NT2/D1 (cell line): ENCODE results near the gene MAPK13.
"Not testable (repeated sequence)": the region's sequence is repeated elsewhere in the genome, so short reads cannot be mapped to it uniquely, and the experiment has no call there.

ENCODE experiments used
- DNase-seq: peaks from one replicate; pipeline ENCODE4 v3.0.0-alpha.2; 2011; ENCODE audit warnings: low read depth, low spot score
- H3K27me3 ChIP-seq: 2 replicates; pipeline ENCODE4 v1.6.0; 2011; ENCODE audit warnings: mild to moderate bottlenecking; ENCODE audit not compliant: insufficient read length, insufficient read depth
- H3K36me3 ChIP-seq: 2 replicates; pipeline ENCODE4 v1.6.1; 2011; ENCODE audit warnings: mild to moderate bottlenecking, low read length, mixed read lengths; ENCODE audit not compliant: insufficient read depth, insufficient read length
- H3K4me1 ChIP-seq: 2 replicates; pipeline ENCODE4 v1.5.1; 2011; ENCODE audit not compliant: insufficient read depth, insufficient read length
- H3K4me3 ChIP-seq: 2 replicates; pipeline ENCODE4 v1.5.1; 2011; ENCODE audit warnings: low read depth; ENCODE audit not compliant: insufficient read length
- H3K9ac ChIP-seq: 2 replicates; pipeline ENCODE4 v1.6.0; 2011; ENCODE audit warnings: low read depth; ENCODE audit not compliant: insufficient read length
- H3K9me3 ChIP-seq: 2 replicates; pipeline ENCODE4 v1.5.1; 2011; ENCODE audit warnings: mild to moderate bottlenecking, low read length; ENCODE audit not compliant: insufficient read depth
- SUZ12 ChIP-seq: IDR thresholded peaks from 2 replicates; pipeline ENCODE4 v1.6.1; 2011; ENCODE audit not compliant: insufficient read length, insufficient read depth; ENCODE audit errors: extremely low read depth
- YY1 ChIP-seq: IDR thresholded peaks from 2 replicates; pipeline ENCODE4 v1.6.1; 2011; ENCODE audit not compliant: insufficient read length, insufficient read depth
- ZNF274 ChIP-seq: IDR thresholded peaks from 2 replicates; pipeline ENCODE4 v1.6.1; 2011; ENCODE audit warnings: mild to moderate bottlenecking, low read depth, low read length

Gene MAPK13

DNA sequence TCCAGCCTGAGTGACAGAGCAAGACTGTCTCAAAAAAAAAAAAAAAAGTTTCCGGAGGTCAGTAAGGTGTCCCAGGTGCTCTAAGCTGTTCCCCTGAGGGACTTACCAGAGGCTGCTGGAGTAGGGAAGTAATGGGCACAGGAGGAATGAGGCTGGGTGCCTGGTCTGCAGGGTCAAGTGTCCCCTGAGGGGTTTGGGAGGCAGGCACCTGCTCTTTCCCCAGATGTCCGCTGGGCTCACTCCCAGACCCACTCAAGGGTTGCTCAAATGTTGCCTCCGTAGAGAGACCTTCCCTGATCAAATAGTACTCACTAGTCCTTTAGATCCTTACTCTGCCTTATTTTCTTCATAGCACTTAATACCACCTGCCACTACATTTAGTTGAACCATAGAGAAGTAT lies 5.4 kb upstream of the MAPK13 start:
- H3K27me3 ChIP-seq = peaks cover 15% of the 10 kb centered on the region
- no peaks in the 10 kb centered on the region for H3K36me3 ChIP-seq
- no peak overlapping the region for H3K4me3 ChIP-seq
- H3K9me3 ChIP-seq = no peaks in the 10 kb centered on the region
- H3K4me1 ChIP-seq = peaks cover 4% of the 10 kb centered on the region
- TF ChIP-seq ZNF274 = no peak
- TF ChIP-seq SUZ12 = no peak
- no peak for TF ChIP-seq YY1
- no peak overlapping the region for H3K9ac ChIP-seq
- no peak for DNase-seq

DNA sequence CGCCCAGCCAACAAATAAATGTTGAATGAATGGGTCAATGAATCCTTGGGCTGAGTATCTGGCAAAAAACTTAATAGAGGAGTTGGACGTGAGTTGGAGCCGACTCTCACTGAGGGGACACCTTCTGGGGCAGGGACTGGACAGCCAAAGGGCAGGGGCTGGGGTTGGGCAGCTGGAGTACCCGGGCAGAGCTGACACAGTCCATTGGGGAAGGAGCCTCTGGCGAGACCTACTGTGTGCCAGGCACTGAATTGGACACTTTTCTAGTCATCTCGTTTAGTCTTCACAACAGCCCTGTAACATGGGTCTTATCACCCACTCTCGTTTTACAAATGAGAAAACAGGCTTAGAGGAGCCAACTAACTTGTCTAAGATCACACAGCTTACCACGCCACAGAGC lies 4.7 kb upstream of the MAPK13 start:
- no peaks in the 10 kb centered on the region for H3K9me3 ChIP-seq
- H3K4me1 ChIP-seq = peaks cover 4% of the 10 kb centered on the region
- TF ChIP-seq YY1 (no peak), SUZ12 (no peak), ZNF274 (no peak)

DNA sequence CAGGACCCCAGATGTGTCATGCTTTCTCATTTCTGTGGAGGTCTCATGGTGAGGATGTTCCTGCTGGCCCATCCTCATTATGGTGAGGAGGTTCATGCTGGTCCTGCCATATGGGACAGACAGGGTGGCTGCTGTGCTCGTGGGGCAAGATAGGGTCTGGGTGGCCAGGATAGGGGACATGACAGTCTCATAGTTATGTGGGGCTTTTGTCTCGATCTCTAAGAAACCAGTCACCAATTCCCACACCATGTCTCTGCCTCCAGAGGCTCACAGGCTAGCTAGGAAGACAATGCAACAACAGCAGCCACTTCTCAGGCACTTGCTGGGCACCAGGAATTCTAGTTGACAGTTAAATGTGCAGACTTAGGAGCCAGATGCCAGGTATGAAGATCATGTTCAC lies 4.2 kb upstream of the MAPK13 start:
- peaks cover 5% of the 10 kb centered on the region for H3K4me1 ChIP-seq
- no peak for DNase-seq
- no peak overlapping the region for H3K4me3 ChIP-seq
- H3K9me3 ChIP-seq = no peaks in the 10 kb centered on the region
- H3K9ac ChIP-seq = no peak overlapping the region
- no peak for TF ChIP-seq SUZ12
- peaks cover 18% of the 10 kb centered on the region for H3K27me3 ChIP-seq
- no peaks in the 10 kb centered on the region for H3K36me3 ChIP-seq

More for the DNA sequence above, 4.7 kb upstream of the MAPK13 start:
- no peaks in the 10 kb centered on the region for H3K36me3 ChIP-seq
- no peak overlapping the region for H3K9ac ChIP-seq
- peaks cover 18% of the 10 kb centered on the region for H3K27me3 ChIP-seq
- no peak overlapping the region for H3K4me3 ChIP-seq
- no peak for DNase-seq

DNA sequence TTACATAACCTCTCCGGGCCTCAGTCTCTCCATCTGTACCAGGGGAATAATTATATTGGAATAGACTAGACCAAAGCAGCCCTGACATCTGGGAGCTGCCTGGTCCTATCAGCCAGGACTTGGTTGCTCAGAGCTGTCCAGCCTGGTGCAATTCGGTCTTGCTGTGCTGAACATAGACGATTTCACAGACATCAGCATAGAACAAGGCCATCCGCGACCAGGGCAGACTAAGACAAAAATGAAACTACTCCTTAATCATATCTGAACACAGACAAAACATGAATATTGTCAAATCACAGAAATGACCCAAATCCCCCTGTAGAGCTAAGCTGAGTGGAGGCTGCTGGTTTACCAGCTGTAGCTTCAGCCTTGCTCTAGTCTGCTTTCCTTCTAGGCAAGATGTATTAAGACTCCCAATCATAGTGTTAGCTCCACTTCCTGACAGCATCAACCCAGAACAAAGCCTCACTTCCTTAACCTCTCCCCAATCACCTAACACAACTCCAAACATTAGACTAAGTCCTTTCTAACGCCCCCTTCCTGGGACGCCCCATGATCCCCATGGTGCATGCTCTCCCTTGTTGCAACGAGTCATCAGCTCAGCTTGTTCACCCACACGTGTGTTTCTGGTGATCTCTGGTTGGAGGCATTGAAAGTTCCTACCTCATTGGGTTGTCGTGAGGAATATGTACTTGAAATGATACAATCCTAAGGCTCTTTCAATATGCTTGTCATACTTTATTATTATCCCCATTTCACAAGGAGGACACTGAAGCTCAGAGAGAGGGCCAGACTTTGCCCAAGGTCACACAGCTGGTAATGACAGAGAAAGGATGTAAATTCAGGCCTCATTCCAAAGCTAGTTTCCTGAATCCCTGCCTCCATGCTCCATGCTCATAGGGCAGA lies 3.5 kb upstream of the MAPK13 start:
- no peak overlapping the region for H3K4me3 ChIP-seq
- H3K36me3 ChIP-seq = no peaks in the 10 kb centered on the region
- no peaks in the 10 kb centered on the region for H3K9me3 ChIP-seq
- H3K27me3 ChIP-seq = peaks cover 18% of the 10 kb centered on the region
- no peak for DNase-seq
- TF ChIP-seq YY1 = no peak
- TF ChIP-seq SUZ12 = no peak
- no peak for TF ChIP-seq ZNF274
- H3K4me1 ChIP-seq = peaks cover 10% of the 10 kb centered on the region
- no peak overlapping the region for H3K9ac ChIP-seq

DNA sequence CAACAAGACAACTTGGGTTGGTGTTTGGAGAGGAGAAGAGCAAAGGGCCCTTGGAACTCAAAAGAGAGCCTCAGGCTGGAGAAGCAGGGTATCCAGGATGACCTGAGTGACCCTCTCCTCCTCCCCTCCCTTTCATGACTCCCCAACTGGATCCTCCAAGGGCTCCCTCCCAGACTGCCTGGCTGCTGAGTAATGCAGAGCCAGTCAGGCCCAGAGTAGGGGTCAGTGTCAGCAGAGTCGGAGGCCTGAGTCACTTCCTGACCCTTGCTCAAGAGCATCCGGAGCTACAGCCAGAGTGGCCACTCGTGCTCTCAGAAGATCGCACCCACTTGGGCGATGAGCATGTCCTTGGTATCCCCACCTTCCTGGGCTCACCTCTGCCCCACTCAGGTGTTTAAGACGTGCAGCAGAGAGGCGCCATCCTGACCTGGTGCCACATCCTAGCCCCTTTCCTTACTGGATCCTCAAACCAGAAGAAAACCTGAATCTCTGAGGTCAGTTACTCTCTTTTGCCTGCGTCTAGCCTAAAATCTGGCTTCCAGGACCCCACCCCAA lies 2.8 kb upstream of the MAPK13 start:
- DNase-seq = no peak
- Histone ChIP-seq H3K4me1 (peaks cover 10% of the 10 kb centered on the region), H3K36me3 (no peaks in the 10 kb centered on the region), H3K27me3 (peaks cover 18% of the 10 kb centered on the region), H3K9me3 (no peaks in the 10 kb centered on the region), H3K9ac (no peak overlapping the region), H3K4me3 (no peak overlapping the region)
- no peak for TF ChIP-seq YY1
- TF ChIP-seq ZNF274 = no peak
- no peak for TF ChIP-seq SUZ12

DNA sequence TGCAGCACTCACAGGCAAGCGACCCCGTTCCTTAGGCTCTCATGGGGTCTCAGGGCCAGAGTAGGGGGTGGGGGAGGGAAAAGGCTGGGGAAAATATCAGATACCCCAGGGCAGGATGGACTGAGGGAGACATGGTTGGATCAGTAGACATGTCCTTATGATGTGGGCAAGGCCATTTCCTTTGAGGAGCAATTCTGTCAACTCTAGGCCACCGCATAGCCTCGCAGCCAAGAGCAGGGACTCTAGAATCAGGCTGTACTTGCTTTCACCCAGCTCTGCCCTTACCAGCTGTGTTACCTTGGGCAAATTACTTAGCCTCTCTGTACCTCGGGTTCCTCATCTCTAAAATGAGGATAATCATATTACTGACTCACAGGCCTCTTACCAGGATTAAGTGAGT lies 2.2 kb upstream of the MAPK13 start:
- Histone ChIP-seq H3K9ac (no peak overlapping the region), H3K4me1 (peaks cover 8% of the 10 kb centered on the region), H3K9me3 (no peaks in the 10 kb centered on the region), H3K4me3 (no peak overlapping the region), H3K36me3 (no peaks in the 10 kb centered on the region), H3K27me3 (peaks cover 18% of the 10 kb centered on the region)
- DNase-seq = no peak
- TF ChIP-seq YY1 = no peak
- TF ChIP-seq SUZ12 = no peak
- no peak for TF ChIP-seq ZNF274

DNA sequence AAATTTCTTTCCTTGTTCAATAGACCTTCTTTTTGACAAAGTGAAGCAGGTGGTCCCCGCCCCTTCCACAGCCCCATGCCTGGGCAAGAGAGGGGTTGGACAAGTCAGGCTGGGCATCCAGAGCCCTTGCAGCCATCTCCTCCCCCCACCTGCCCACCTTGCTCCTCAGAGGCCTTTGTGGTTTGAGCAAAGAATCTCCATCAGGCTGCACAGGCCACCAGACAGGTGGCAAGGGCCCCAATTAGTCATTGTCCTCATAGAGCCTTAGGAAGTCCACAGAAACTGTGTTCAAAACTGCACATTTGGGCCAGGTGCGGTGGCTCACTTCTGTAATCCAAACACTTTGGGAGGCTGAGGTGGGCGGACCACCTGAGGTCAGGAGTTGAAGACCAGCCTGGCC lies 1.5 kb upstream of the MAPK13 start:
- Histone ChIP-seq H3K36me3 (no peaks in the 10 kb centered on the region), H3K4me1 (peaks cover 8% of the 10 kb centered on the region), H3K27me3 (peaks cover 18% of the 10 kb centered on the region), H3K9ac (no peak overlapping the region), H3K9me3 (no peaks in the 10 kb centered on the region), H3K4me3 (no peak overlapping the region)
- no peak for TF ChIP-seq YY1
- TF ChIP-seq SUZ12 = no peak
- TF ChIP-seq ZNF274 = no peak
- no peak for DNase-seq

DNA sequence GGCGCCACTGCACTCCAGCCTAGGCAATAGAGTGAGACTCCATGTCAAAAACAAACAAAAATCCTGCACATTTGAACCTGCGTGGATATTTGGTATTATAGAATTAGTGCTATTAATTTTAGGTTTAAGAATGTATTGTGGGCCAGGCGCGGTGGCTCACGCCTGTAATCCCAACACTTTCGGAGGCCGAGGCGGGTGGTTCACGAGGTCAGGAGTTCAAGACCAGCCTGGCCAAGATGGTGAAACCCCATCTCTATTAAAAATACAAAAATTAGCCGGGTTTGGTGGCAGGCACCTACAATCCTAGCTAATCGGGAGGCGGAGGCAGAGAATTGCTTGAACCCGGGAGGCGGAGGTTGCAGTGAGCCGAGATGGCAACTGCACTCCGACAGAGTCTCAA lies 979 bp upstream of the MAPK13 start:
- H3K36me3 ChIP-seq, H3K4me1 ChIP-seq, H3K4me3 ChIP-seq, H3K9me3 ChIP-seq, H3K9ac ChIP-seq, DNase-seq: not testable (repeated sequence)
- H3K27me3 ChIP-seq = peaks cover 18% of the 10 kb centered on the region
